ENCODE measurements around the gene IL4I1. TPM values are rescaled to one million over a fixed set of nuclear protein-coding genes. Genes with fewer than 3 reads are reported as not detected.

The IL4I1 gene
- total RNA-seq, 1 experiment from 2014 or later: 0.71 TPM

DNA sequence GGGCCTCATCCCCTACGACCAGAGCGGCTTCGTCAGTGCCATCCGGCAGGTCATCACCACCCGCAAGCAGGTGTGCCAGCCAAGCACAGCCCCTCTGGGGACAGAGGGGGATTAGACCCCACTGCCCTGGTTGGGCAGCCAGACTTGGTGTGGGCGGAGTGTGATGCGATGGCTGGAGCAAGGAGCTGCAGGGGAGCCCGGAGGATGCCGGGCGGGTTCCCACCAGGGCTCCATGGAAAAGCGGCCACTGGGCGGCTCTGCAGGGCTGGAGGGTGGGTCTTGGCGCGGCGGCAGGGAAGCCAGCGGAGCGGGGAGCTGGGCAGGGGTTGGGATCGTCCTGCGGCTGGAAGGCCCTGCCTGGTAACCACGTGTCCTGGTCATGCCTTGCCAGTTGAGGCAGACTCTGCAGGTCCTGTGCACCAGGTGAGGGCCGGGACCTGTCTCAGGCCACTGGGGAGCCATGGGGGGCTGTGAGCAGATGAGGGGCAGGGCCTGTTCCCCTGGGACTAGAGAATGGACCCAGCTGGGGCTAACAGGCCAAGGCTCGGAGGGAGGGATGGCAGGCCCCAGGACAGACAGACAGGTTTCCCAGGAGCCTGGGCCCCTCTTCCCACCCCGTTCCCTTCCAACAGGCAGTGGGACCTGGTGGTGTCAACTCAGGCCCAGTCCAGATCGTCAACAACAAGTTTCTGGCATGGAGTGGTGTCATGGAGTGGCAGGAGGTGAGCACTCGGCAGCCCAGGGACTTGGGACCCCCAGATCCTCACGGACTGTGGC lies 39.4 kb downstream of the IL4I1 start (continued):
- TF ChIP-seq, protein P1, sequence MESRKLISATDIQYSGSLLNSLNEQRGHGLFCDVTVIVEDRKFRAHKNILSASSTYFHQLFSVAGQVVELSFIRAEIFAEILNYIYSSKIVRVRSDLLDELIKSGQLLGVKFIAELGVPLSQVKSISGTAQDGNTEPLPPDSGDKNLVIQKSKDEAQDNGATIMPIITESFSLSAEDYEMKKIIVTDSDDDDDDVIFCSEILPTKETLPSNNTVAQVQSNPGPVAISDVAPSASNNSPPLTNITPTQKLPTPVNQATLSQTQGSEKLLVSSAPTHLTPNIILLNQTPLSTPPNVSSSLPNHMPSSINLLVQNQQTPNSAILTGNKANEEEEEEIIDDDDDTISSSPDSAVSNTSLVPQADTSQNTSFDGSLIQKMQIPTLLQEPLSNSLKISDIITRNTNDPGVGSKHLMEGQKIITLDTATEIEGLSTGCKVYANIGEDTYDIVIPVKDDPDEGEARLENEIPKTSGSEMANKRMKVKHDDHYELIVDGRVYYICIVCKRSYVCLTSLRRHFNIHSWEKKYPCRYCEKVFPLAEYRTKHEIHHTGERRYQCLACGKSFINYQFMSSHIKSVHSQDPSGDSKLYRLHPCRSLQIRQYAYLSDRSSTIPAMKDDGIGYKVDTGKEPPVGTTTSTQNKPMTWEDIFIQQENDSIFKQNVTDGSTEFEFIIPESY (IDR thresholded peaks at IDR 0.05; ENCODE audit: extremely low read depth, insufficient replicate concordance, low read length): no peak
- TF ChIP-seq CEBPB (IDR thresholded peaks at IDR 0.05; ENCODE audit: low read depth) (no peak), YY1 (IDR thresholded peaks at IDR 0.05; ENCODE audit: extremely low read depth, insufficient replicate concordance, low read depth, low read length) (no peak)

GRCh38 chr19:49856574-49857021 lies 40.1 kb downstream of the IL4I1 start:
- Histone ChIP-seq H3K27me3 (ENCODE audit: insufficient read depth, low read length) (no peaks in the 10 kb centered on the region), H3K9me3 (ENCODE audit: control insufficient read depth in 1 of 2, insufficient read depth in 1 of 2, low read depth in 1 of 2, low read length in 2 of 2) (no peaks in the 10 kb centered on the region), H3K9me2 (ENCODE audit: insufficient read depth) (no peaks in the 10 kb centered on the region), H2AFZ (ENCODE audit: low read depth, low read length, poor library complexity, severe bottlenecking) (no peak overlapping the region), H3K9ac (ENCODE audit: low read length) (no peak overlapping the region), H3K4me2 (ENCODE audit: low read length) (no peak overlapping the region), H3K27ac (ENCODE audit: low read depth, low read length) (no peak overlapping the region), H3K36me3 (ENCODE audit: control insufficient read depth in 1 of 2, insufficient read depth in 2 of 2, low read length in 2 of 2) (peaks cover 11 to 25% of the 10 kb centered on the region in 2 experiments; a peak in 3 of 4 replicates), H3K4me3 (replicated peaks in 1 of 2; ENCODE audit: low read depth in 1 of 2, low read length in 2 of 2) (no peak overlapping the region), H3K4me1 (ENCODE audit: control insufficient read depth in 1 of 2, insufficient read depth in 2 of 2, low read length in 2 of 2) (peaks cover 9 to 39% of the 10 kb centered on the region in 2 experiments), H3K79me2 (ENCODE audit: insufficient read depth, low read length) (peaks cover 44% of the 10 kb centered on the region), H4K20me1 (ENCODE audit: insufficient read depth) (no peaks in the 10 kb centered on the region)
- intact Hi-C loops (cut with micrococcal nuclease): no loop called here
- ChIA-PET RAD21 (ENCODE audit: low non-redundant PET in 1 of 2, low total read pairs in 2 of 2, uncharacterized antibody in 2 of 2, unreplicated experiment in 2 of 2) (no interaction called here), CTCF (no interaction called here), POLR2A (no interaction called here)
- TF ChIP-seq ZNF274 (IDR thresholded peaks at IDR 0.05; ENCODE audit: low read depth, low read length) (no peak), POLR2AphosphoS5 (IDR thresholded peaks at IDR 0.05; ENCODE audit: low read depth, low read length) (peak; percentile 22)
- DNase-seq (ENCODE audit: low read depth, low spot score): no peak
- peak; percentile 9 for ATAC-seq
- BruUV-seq (replicated peaks): no TSS peak
